Kidney (tissue), 14 donors: ENCODE data around the gene FRAT2. TPM values are rescaled to one million over a fixed set of nuclear protein-coding genes. Genes with fewer than 3 reads are reported as not detected.
A peak's percentile ranks its signal among the peaks of the same experiment; 100 is the strongest.

ENCODE experiments used
- DNase-seq, 5 donors: peaks; one replicate each; pipeline ENCODE4 v3.0.0-alpha.2; 2013 to 2020
- FAIRE-seq: peaks from 2 replicates; lab custom pipeline; 2012; peaks lifted over from hg19 to GRCh38; lab: Jason Lieb, UNC
- H3K27ac ChIP-seq, 2 donors: one replicate each; pipeline ENCODE4 v1.7.0; 2013; ENCODE audit warnings: low read depth in 2 of 2, low read length in 2 of 2, inconsistent platforms in 1 of 2
- H3K27me3 ChIP-seq: one replicate; pipeline ENCODE4 v1.7.1; 2013; ENCODE audit warnings: low read length, inconsistent platforms; ENCODE audit not compliant: control insufficient read depth, insufficient read depth
- H3K36me3 ChIP-seq, 3 donors: one replicate each; pipeline versions ENCODE4 v1.7.0 to v1.7.1; 2013; ENCODE audit warnings: low read length in 3 of 3, control low read depth in 1 of 3, inconsistent platforms in 1 of 3; ENCODE audit not compliant: insufficient read depth in 3 of 3, control insufficient read depth in 2 of 3
- H3K4me1 ChIP-seq, 3 donors: one replicate each; pipeline versions ENCODE4 v1.7.0 to v1.7.1; 2013; ENCODE audit warnings: low read length in 3 of 3, inconsistent platforms in 1 of 3, low read depth in 1 of 3; ENCODE audit not compliant: control insufficient read depth in 2 of 3, insufficient read depth in 2 of 3
- H3K4me3 ChIP-seq, 3 donors: one replicate each; pipeline versions ENCODE4 v1.7.0 to v1.8.1; 2013; ENCODE audit warnings: low read length in 3 of 3, control low read depth in 1 of 3, inconsistent platforms in 1 of 3
- H3K9ac ChIP-seq, 3 donors: one replicate each; pipeline versions ENCODE4 v1.7.0 to v1.7.1; 2013; ENCODE audit warnings: low read length in 3 of 3, control low read depth in 1 of 3, inconsistent platforms in 1 of 3
- H3K9me3 ChIP-seq, 3 donors: one replicate each; pipeline versions ENCODE4 v1.7.0 to v1.7.1; 2013; ENCODE audit warnings: low read length in 3 of 3, control low read depth in 1 of 3, inconsistent platforms in 1 of 3; ENCODE audit not compliant: control insufficient read depth in 2 of 3, insufficient read depth in 1 of 3
- CTCF ChIP-seq: IDR thresholded peaks from 3 replicates; pipeline ENCODE4 v1.5.1; 2012; ENCODE audit warnings: mild to moderate bottlenecking, moderate library complexity, borderline replicate concordance; ENCODE audit not compliant: insufficient read depth; ENCODE audit errors: extremely low read depth
- intact Hi-C: fragments of 100-400 bp; cut with DNase I; formaldehyde crosslinking; loops from one replicate; pipeline ENCODE4 v1.11.1; 2022
- polyA plus RNA-seq: library from polyadenylated mRNA; stranded (reverse); fragments of 350-450 nt; fragmentation: Illumina TruSeq; extraction: RNeasy Lipid Tissue Mini Kit (QIAGEN cat#74804); gene quantifications from one replicate; pipeline ENCODE4 v1.2.3, GENCODE V29; 2014; ENCODE audit warnings: low read depth, low replicate concordance; ENCODE audit not compliant: insufficient read depth
- total RNA-seq: library from RNA; stranded (reverse); fragmentation: NEBNext Ultra II Directional; extraction: Animal tissue kit (Norgen Biotek cat#: 25700); gene quantifications from one replicate; pipeline ENCODE4 v1.2.1, GENCODE V29; 2021
- donor health status: control.
- donor health status: control.
- donor health status: control.
- donor health status: control.
- donor health status: control.
- donor health status: DM: yes; HTN: yes; CAD: no.
- donor health status: Normal renal cell carcinoma (clear cell type).

The FRAT2 gene
- total and polyA plus RNA-seq, 2 donors from 2014 or later = 5.4 to 16.8 TPM

DNA sequence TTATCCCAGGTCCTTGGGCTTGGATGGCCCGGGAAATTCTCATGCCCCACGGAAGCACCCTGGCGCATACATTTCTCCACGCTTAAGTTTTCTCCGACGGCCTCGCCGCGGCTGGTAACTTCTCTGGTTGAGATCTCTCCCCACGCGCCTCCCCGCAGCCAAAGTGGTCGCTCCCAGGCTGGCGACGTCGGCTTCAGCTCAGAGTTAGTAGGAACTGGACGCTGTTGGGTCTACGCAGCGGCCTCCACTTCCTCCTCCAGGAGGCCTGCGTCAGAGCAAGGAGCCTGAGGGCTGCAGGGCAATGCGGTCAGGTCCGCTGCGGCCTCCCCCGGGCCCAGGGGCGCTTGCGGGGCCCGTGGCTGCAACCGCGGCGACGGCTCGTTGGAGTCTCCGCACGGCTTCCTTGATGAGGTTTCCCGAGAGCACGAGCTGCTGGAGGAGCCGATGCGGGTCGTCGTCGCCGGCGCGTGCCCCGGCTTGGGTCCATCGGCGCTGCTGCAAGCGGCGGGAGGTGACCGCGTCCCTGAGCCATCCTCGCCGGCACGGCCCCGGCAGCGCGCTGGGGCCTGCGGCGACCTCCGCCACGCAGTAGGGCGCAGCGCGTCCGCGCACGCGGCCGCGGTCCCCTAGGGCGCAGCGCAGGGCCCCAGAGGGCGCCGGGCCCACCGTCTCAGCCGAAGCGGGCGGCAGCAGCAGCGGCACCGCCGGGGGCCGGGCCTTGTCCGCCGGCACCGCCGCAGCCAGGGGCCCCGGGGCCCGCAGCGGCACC is 744 bp downstream of the FRAT2 start:
- Histone ChIP-seq H3K9me3 (no peaks in the 10 kb centered on the region), H3K27me3 (no peaks in the 10 kb centered on the region), H3K4me3 (peak overlapping the region; percentile 44 to 87 (median 79)), H3K27ac (peak overlapping the region; percentile 92 to 95), H3K9ac (peak overlapping the region; percentile 4 to 72 (median 54)), H3K4me1 (peaks cover 0 to 17% (median 8%) of the 10 kb centered on the region in 3 donors), H3K36me3 (no peaks in the 10 kb centered on the region)
- intact Hi-C loops = loop anchor here (10.0 kb wide), 1 partner anchor 49 kb away; no protein-coding TSS in a partner anchor
- no peak for FAIRE-seq
- TF ChIP-seq CTCF = no peak
- DNase-seq = peak in 4 of 5 donors; percentile 45 to 86 (median 68)

GRCh38 chr10:97333351-97333600 is 1.3 kb downstream of the FRAT2 start:
- peaks cover 0 to 17% (median 8%) of the 10 kb centered on the region in 3 donors for H3K4me1 ChIP-seq
- TF ChIP-seq CTCF = no peak
- H3K4me3 ChIP-seq = peak overlapping the region; percentile 44 to 87 (median 79)
- FAIRE-seq = no peak
- no peaks in the 10 kb centered on the region for H3K27me3 ChIP-seq
- intact Hi-C loops = loop anchor here (10.0 kb wide), 1 partner anchor 48 kb away; no protein-coding TSS in a partner anchor
- DNase-seq = peak in 2 of 5 donors; percentile 78 to 82
- H3K27ac ChIP-seq = peak overlapping the region; percentile 57 to 85
- peak overlapping the region; percentile 4 to 72 (median 54) for H3K9ac ChIP-seq
- no peaks in the 10 kb centered on the region for H3K36me3 ChIP-seq
- no peaks in the 10 kb centered on the region for H3K9me3 ChIP-seq

GRCh38 chr10:97332591-97333350 is 1.8 kb downstream of the FRAT2 start:
- Histone ChIP-seq H3K36me3 (no peaks in the 10 kb centered on the region), H3K9me3 (no peaks in the 10 kb centered on the region), H3K4me3 (peak overlapping the region; percentile 44 to 87 (median 79)), H3K4me1 (peaks cover 0 to 17% (median 8%) of the 10 kb centered on the region in 3 donors), H3K27ac (peak overlapping the region; percentile 57 to 85), H3K27me3 (no peaks in the 10 kb centered on the region), H3K9ac (peak overlapping the region; percentile 4 to 72 (median 54))
- peak; percentile 63 to 91 (median 73) for DNase-seq
- TF ChIP-seq CTCF = peak; percentile 37
- FAIRE-seq = no peak
- intact Hi-C loops = loop anchor here (10.0 kb wide), 1 partner anchor 48 kb away; no protein-coding TSS in a partner anchor
